GM12801 (cell line): ENCODE measurements around the gene EHD2.

Experiments used
- TF ChIP-seq, protein P1 (sequence below): IDR thresholded peaks from one replicate; pipeline ENCODE4 v1.5.1; 2011; ENCODE audit warnings: control low read depth; ENCODE audit not compliant: insufficient read length; ENCODE audit errors: extremely low read depth

Gene EHD2

DNA sequence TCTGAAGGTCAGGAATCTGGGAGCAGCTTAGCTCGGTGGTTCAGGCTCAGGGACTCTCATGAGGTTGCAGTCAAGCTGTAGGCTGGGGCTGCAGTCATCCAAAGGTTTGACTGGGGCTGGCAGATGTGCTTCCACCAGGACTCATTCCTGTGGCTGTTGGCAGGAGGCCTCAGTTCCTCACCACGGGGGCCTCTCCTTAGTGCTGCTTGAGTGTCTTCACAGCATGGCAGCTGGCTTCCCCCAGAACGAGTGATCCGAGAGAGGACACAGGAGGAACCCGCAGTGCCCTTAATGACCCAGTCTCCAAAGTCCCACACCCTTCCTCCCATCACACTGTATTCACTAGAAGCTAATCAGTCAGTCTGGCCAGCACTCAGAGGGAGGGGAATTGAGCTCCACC is 38.7 kb upstream of the EHD2 start:
- TF ChIP-seq, protein P1, sequence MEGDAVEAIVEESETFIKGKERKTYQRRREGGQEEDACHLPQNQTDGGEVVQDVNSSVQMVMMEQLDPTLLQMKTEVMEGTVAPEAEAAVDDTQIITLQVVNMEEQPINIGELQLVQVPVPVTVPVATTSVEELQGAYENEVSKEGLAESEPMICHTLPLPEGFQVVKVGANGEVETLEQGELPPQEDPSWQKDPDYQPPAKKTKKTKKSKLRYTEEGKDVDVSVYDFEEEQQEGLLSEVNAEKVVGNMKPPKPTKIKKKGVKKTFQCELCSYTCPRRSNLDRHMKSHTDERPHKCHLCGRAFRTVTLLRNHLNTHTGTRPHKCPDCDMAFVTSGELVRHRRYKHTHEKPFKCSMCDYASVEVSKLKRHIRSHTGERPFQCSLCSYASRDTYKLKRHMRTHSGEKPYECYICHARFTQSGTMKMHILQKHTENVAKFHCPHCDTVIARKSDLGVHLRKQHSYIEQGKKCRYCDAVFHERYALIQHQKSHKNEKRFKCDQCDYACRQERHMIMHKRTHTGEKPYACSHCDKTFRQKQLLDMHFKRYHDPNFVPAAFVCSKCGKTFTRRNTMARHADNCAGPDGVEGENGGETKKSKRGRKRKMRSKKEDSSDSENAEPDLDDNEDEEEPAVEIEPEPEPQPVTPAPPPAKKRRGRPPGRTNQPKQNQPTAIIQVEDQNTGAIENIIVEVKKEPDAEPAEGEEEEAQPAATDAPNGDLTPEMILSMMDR, result no peak

DNA sequence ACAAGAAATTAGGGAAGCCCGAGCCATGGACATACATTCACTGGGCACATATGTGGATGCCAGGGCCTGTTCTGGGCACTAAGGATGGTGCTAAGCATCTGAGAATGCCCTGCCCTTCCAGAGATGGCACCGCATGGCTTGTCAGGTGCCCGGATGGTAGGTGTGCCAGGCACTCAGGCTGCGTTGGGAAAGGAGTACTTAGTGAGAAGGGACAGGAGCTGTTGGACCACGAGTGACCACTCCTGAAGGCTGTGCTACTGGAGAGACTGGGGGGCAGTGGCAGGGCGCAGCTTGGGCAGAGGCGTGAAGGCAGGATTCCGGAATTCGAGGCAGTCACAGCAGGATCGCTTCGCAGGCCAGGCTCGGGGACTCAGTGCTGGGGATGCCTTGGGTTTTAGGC is 38.0 kb upstream of the EHD2 start:
- TF ChIP-seq, protein P1, result no peak

DNA sequence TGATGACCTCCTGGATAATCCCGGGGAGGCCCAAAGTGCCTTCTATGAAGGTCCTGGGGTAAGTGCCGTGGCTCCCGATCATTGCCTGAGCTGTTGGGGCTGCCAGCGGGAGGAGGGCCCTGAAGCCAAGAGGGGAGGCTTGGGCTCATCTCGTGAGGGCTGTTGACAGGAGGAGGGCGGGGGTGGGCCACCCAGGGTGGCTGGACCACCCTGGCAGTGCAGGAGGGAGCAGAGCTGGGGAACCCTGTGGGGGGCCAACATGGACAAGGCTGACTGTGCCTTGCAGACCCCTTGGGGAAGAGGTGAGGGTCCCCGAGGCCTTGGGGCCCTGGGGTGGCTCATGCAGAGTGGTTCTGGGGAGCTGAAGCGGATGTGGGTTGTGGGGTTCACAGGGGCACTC is 37.4 kb upstream of the EHD2 start:
- TF ChIP-seq, protein P1, result no peak

DNA sequence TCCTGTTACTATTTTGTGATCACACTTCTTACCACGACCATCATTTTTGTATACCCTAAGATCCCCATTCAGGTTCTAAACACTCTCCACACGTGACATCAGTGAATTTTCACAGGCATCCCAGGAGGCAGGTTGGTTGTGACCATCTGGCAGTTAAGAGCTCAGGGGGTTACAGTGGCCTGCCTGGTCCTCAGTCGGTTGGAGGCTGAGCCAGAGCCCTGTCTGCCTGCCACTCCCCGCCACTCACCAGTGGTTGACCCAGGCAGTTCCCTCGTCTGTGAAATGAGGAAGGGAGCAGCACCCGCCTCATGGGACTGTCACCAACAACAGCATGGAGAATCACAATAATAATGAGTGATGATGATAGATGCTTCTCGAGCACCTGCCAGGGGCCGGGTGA is 36.4 kb upstream of the EHD2 start:
- TF ChIP-seq, protein P1, result no peak

DNA sequence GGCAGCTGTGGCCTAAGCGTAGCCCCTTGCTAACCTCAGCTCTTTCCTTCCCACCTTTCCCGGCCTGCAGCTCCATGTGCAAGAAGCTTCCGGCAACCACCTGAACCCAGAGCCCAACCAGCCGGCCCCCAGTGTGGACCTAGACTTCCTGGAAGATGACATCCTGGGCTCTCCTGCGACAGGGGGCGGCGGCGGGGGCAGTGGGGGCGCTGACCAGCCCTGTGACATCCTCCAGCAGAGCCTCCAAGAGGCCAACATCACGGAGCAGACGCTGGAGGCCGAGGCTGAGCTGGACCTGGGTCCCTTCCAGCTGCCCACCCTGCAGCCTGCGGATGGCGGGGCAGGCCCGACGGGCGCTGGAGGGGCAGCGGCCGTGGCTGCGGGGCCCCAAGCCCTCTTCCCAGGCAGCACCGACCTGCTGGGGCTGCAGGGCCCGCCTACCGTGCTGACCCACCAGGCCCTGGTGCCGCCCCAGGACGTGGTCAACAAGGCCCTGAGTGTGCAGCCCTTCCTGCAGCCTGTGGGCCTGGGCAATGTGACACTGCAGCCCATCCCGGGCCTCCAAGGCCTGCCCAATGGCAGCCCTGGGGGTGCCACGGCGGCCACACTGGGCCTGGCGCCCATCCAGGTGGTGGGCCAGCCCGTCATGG is 33.8 kb upstream of the EHD2 start:
- TF ChIP-seq, protein P1, result no peak

DNA sequence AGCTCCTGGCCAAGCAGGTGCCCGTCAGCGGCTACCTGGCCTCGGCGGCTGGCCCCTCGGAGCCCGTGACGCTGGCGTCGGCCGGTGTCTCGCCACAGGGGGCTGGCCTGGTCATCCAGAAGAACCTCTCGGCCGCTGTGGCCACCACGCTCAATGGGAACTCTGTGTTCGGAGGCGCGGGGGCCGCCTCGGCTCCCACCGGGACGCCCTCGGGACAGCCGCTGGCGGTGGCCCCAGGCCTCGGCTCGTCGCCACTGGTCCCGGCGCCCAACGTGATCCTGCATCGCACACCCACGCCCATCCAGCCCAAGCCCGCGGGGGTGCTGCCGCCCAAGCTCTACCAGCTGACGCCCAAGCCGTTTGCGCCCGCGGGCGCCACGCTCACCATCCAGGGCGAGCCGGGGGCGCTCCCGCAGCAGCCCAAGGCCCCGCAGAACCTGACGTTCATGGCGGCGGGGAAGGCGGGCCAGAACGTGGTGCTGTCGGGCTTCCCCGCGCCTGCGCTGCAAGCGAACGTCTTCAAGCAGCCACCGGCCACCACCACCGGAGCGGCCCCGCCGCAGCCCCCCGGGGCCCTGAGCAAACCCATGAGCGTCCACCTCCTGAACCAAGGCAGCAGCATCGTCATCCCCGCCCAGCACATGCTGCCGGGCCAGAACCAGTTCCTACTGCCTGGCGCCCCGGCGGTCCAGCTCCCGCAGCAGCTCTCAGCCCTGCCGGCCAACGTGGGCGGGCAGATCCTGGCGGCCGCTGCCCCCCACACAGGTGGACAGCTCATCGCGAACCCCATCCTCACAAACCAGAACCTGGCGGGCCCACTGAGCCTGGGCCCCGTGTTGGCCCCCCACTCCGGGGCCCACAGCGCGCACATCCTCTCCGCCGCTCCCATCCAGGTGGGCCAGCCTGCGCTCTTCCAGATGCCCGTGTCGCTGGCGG is 33.0 kb upstream of the EHD2 start:
- TF ChIP-seq, protein P1, result no peak

DNA sequence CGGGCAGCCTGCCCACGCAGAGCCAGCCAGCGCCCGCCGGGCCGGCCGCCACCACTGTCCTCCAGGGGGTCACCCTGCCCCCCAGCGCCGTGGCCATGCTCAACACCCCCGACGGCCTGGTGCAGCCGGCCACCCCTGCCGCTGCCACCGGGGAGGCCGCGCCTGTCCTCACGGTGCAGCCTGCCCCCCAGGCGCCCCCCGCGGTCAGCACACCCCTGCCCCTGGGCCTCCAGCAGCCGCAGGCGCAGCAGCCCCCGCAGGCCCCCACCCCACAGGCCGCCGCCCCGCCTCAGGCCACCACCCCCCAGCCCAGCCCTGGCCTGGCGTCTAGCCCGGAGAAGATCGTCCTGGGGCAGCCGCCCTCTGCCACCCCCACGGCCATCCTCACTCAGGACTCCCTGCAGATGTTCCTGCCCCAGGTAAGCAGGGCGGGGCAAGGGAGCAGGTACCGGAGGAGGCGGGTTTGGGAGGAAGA is 32.3 kb upstream of the EHD2 start:
- TF ChIP-seq, protein P1, result no peak
